Stimulated activated CD4-positive, alpha-beta T cell treated with anti-CD3 and anti-CD28 coated beads, TNF-alpha, amount 100 ng/mL, for 4 hours (primary cell): Measurements from ENCODE around the gene COPS2.
"Not testable (repeated sequence)": the region's sequence is repeated elsewhere in the genome, so short reads cannot be mapped to it uniquely, and the experiment has no call there.

Source experiments
- DNase-seq, 3 experiments: peaks; one replicate each; pipeline ENCODE4 v3.0.0-alpha.2; 2020; ENCODE audit warnings: low read depth in 3 of 3

The COPS2 gene

DNA sequence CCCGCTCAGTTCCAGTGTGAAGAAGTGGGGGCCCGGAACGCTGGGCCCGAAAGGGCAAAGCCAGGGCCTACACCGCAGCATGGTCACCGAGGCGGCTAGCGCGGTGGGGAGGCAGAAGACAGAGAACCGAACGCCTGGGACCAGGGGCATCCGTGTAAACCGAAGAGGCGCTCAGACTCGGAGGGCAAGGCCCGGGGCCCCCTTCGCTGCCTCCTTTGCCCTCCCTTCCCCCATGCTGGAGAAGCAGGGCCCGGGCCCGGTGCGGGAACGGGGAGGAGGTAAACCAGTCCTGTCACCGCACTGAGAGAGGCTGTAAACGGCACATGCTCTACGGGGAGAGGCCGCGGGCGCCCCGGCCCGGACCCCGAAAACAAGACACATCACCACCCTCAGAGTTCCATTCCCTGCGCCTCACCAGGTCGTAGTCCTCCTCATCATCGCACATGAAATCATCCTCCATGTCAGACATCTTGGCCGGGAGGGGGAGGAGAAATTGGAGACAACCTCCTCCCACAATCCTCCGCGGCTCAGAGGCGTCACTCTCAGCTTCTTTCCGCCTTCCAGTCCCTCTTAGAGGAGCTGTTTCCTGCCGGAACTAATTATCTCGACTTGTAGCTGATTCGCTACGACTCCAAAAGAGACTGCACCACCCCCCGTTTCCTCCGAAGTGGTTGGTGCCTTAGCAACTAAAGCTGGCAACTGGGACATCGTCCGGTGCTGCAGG is at the start of gene COPS2:
COPS2 (minus strand) TSS at position 490 of the 724 bp plus-strand sequence; CDS start at position 469, 21 bp downstream.
- DNase-seq: peak; percentile 70 to 87 (median 86)

- no peak for DNase-seq
These were observed 44.9 kb upstream of the COPS2 start for GRCh38 chr15:49200347-49200746.

- no peak for DNase-seq
These were observed 44.3 kb upstream of the COPS2 start for GRCh38 chr15:49199666-49200065.

GRCh38 chr15:49196856-49197255 is 41.5 kb upstream of the COPS2 start:
- no peak for DNase-seq

- no peak for DNase-seq
These were observed 36.5 kb upstream of the COPS2 start for GRCh38 chr15:49191892-49192291.

GRCh38 chr15:49190586-49190985 is 35.2 kb upstream of the COPS2 start:
- DNase-seq: no peak

- no peak for DNase-seq
These were observed 34.2 kb upstream of the COPS2 start for GRCh38 chr15:49189631-49190030.

DNA sequence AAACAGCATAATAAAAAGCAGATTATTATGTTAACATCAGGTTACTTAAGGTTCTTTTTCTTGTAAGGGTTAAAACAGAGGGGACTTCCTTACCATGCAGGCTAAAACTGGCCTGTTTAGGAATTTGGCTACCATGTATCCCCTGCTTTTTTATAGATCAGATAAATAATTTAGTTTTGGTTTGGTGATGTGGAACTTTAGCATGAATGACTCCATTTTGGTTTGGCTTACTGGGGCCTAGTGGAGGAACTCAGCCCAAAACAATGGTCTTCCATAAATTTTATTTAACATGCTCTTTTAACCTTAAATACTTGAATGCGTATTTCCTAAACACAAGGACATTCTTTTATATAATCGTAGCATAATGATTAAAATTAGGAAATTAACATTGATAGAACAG is 33.5 kb upstream of the COPS2 start:
- no peak for DNase-seq

GRCh38 chr15:49187549-49188245 is 32.3 kb upstream of the COPS2 start:
- DNase-seq: no peak

DNA sequence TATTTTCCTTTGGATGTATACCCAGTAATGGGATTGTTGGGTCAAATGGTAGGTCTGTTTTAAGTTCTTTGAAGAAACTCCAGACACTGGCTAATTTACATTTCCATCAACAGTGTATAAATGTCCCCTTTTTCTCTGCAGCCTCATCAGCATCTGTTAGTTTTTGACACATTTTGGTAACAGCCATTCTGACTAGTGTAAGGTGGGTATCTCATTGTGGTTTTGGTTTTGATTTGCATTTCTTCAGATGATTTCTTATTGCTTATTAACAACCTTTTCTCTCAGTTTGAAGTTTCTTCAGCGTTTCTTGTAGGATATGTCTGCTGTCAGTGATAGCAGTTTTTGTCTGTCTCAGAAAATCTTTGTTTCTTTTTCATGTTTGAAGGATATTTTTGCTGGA is 30.1 kb upstream of the COPS2 start:
- no peak for DNase-seq

- not testable (repeated sequence) for DNase-seq
These were observed 28.3 kb upstream of the COPS2 start for GRCh38 chr15:49183741-49184140.

DNA sequence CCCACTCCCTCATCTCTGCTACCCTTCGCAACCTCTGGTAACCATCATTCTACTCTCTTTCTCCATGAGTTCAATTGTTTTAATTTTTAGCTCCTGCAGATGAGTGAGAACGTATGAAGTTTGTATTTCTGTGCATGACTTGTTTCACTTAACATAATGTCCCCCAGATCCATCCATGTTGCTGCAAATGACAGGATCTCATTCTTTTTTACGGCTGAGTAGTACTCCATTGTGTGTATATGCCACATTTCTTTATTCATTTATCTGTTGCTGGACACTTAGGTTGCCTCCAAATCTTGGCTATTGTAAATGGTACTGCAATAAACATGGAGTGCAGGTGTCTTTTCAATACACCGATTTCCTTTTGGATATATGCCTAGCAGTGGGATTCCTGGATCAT is 26.7 kb upstream of the COPS2 start:
- DNase-seq: no peak

DNA sequence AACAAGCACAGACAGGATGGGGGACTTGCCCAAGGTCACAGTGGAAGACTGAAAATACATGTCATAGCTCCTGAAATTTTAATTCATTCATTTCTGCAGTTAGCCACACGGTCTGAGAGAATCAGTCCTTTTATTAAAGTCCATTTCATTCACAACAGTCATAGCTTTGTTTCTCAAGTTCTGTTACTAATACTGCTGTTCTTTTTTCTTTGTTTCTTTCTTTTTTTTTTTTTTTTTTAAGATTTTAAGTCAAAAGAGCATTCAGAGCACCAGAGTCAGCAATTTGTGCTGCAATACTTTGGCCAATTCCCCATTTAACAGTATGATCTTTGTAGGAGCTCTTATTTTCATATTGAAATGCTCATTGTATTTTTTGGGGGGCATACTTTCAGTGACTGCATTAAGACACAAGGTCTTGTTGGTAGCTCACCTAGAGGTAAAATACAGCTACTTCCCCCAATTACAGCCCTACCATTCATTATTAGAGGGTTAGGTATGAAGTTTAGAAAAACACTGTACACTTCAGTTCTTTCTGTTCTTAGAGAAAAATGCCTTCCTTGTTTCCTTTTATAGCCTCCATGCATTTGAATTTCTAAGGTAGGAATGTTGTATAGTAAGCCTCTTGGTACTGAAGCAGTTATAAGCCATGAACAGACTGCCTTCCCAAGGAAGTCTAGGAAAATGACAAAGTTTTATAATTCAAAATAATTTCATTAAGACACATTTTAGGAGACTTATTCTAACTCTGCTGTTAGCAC is 24.2 kb upstream of the COPS2 start:
- no peak for DNase-seq

GRCh38 chr15:49178497-49178896 is 23.1 kb upstream of the COPS2 start:
- DNase-seq: no peak

- DNase-seq: not testable (repeated sequence)
These were observed 20.4 kb upstream of the COPS2 start for GRCh38 chr15:49175582-49176397.

DNA sequence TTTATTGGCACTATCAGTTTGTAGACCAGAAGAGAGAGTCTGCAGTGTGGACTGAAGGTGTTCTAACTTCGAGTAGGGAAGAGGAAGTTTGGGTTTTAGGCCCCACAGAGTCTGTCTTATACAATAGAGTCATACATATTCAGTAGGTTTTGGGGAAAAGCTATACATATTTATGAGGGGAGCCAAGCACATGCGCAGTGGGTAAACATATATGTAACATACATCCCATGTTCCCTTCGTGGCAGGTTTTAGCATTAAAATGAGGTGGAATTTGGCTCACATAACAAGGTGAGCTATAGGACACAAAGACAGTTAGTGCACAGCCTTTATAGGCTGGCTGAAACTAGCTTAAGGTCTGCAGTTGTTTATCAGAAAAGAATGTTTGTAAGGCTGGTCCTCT is 19.5 kb upstream of the COPS2 start:
- DNase-seq: no peak

DNA sequence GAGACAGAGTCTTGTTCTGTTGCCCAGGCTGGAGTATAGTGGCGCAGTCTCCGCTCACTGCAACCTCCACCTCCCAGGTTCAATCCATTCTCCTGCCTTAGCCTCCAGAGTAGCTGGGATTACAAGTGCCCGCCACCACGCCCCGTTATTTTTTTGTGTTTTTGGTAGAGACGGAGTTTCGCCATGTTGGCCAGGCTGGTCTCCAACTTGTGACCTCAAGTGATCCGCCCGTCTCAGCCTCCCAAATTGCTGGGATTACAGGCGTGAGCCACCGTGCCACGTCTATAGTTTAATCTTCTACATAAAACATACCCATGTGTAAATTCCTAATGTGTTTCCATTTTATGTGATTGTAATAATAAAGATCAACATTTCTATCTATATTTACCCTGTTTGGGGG is 16.4 kb upstream of the COPS2 start:
- no peak for DNase-seq

GRCh38 chr15:49169880-49170597 is 14.6 kb upstream of the COPS2 start, which contains the start of gene GALK2:
Gene GALK2 (plus strand): TSS chr15:49170247. CDS start chr15:49170323, 76 bp downstream.
- DNase-seq: peak; percentile 42 to 58 (median 53)

DNA sequence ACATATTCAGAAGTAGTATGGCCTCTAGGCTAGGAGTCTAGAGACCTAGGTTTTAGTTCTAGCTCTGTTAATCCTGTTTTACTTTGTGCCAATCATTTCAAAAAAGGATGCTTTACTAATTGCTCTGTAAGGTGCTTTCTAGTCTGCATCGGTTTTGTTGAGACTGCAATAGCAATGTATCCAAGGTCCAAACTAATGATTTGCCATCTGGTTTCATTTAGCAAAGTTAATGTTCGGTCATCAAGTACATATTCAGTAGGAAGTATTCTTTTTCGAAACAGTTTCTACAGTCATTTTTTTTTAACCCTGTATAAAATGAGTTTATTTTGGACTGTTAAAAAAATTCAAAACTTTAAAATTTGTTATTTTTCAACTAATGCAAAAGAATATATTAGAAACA is 12.6 kb upstream of the COPS2 start:
- no peak for DNase-seq

- no peak for DNase-seq
These were observed 9.5 kb upstream of the COPS2 start for GRCh38 chr15:49164865-49165264.

GRCh38 chr15:49163678-49164077 is 8.3 kb upstream of the COPS2 start:
- no peak for DNase-seq
